ENCODE results near the gene CNTD1. TPM values are rescaled to one million over a fixed set of nuclear protein-coding genes. Genes with fewer than 3 reads are reported as not detected.

Gene CNTD1
- total and polyA plus RNA-seq, 2 donors = 0.09 to 0.32 TPM

DNA sequence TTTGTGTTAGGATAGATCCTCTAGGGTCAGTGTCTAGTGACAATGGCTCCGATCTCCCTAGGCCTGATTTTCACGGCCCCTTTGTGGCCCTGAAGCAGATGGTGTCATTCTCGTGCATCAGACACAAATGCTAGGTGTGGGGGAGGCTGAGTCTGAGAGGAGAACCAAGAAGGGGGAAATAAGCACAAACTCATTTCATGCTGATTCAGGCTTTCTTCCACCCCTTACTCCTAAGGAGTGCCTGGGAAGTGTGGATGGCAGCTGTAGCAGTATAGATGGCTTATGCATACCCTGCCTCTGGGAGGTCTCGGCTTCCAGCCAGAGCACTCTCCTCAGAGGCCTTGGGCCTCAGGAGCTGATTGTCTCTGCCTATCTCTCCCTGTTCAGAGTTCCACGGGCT is 20.1 kb upstream of the CNTD1 start:
- H3K4me3 ChIP-seq (ENCODE audit: low read length in 2 of 2) = no peak overlapping the region
- DNase-seq (ENCODE audit: low read depth in 6 of 9, low spot score in 9 of 9) = no peak
- WGBS = 98% methylated on average over 5 of the region's 5 CpGs
- H3K9me3 ChIP-seq (ENCODE audit: control insufficient read depth in 2 of 2, insufficient read depth in 1 of 2, low read length in 1 of 2) = peaks cover 0 to 6% of the 10 kb centered on the region in 2 donors
- H3K36me3 ChIP-seq (ENCODE audit: control insufficient read depth in 2 of 2, insufficient read depth in 2 of 2, low read length in 1 of 2) = peaks cover 25 to 41% of the 10 kb centered on the region in 2 donors
- H3K4me1 ChIP-seq (ENCODE audit: control insufficient read depth in 2 of 2, insufficient read depth in 2 of 2, low read length in 2 of 2) = peaks cover 9 to 16% of the 10 kb centered on the region in 2 donors
- H3K27ac ChIP-seq (ENCODE audit: low read depth in 1 of 2, low read length in 1 of 2) = no peak overlapping the region
- H3K27me3 ChIP-seq (ENCODE audit: control insufficient read depth in 2 of 2, insufficient read depth in 1 of 2, low read length in 1 of 2) = peaks cover 33 to 44% of the 10 kb centered on the region in 2 donors

GRCh38 chr17:42779304-42779935 is 19.2 kb upstream of the CNTD1 start:
- Histone ChIP-seq H3K9me3 (ENCODE audit: control insufficient read depth in 2 of 2, insufficient read depth in 1 of 2, low read length in 1 of 2) (peaks cover 0 to 15% of the 10 kb centered on the region in 2 donors), H3K27me3 (ENCODE audit: control insufficient read depth in 2 of 2, insufficient read depth in 1 of 2, low read length in 1 of 2) (peaks cover 41 to 52% of the 10 kb centered on the region in 2 donors), H3K27ac (ENCODE audit: low read depth in 1 of 2, low read length in 1 of 2) (no peak overlapping the region), H3K4me1 (ENCODE audit: control insufficient read depth in 2 of 2, insufficient read depth in 2 of 2, low read length in 2 of 2) (peaks cover 1 to 8% of the 10 kb centered on the region in 2 donors), H3K4me3 (ENCODE audit: low read length in 2 of 2) (no peak overlapping the region), H3K36me3 (ENCODE audit: control insufficient read depth in 2 of 2, insufficient read depth in 2 of 2, low read length in 1 of 2) (peaks cover 25 to 41% of the 10 kb centered on the region in 2 donors)
- 91% methylated on average over 3 of the region's 3 CpGs for WGBS
- DNase-seq (ENCODE audit: low read depth in 6 of 9, low spot score in 9 of 9) = no peak

- Histone ChIP-seq H3K36me3 (ENCODE audit: control insufficient read depth in 2 of 2, insufficient read depth in 2 of 2, low read length in 1 of 2) (peaks cover 25 to 38% of the 10 kb centered on the region in 2 donors), H3K9me3 (ENCODE audit: control insufficient read depth in 2 of 2, insufficient read depth in 1 of 2, low read length in 1 of 2) (peaks cover 0 to 19% of the 10 kb centered on the region in 2 donors), H3K4me3 (ENCODE audit: low read length in 2 of 2) (peak within 1 kb of the TSS in 1 of 2 donors; percentile 24), H3K4me1 (ENCODE audit: control insufficient read depth in 2 of 2, insufficient read depth in 2 of 2, low read length in 2 of 2) (peaks cover 0 to 8% of the 10 kb centered on the region in 2 donors), H3K27me3 (ENCODE audit: control insufficient read depth in 2 of 2, insufficient read depth in 1 of 2, low read length in 1 of 2) (peaks cover 48 to 60% of the 10 kb centered on the region in 2 donors), H3K27ac (ENCODE audit: low read depth in 1 of 2, low read length in 1 of 2) (no peak within 1 kb of the TSS)
- no peak for DNase-seq (ENCODE audit: low read depth in 6 of 9, low spot score in 9 of 9)
- WGBS = 23% methylated on average over 65 of the region's 65 CpGs
These were observed 18.5 kb upstream of the CNTD1 start, which contains the start of gene WNK4 for GRCh38 chr17:42779936-42780850. Gene WNK4, plus strand, starts transcription at chr17:42780610. Its CDS starts 89 bp downstream, at chr17:42780699.

- peak overlapping the region in 1 of 2 donors; percentile 24 for H3K4me3 ChIP-seq (ENCODE audit: low read length in 2 of 2)
- no peak for DNase-seq (ENCODE audit: low read depth in 6 of 9, low spot score in 9 of 9)
- H3K27me3 ChIP-seq (ENCODE audit: control insufficient read depth in 2 of 2, insufficient read depth in 1 of 2, low read length in 1 of 2) = peaks cover 56 to 68% of the 10 kb centered on the region in 2 donors
These were observed 17.6 kb upstream of the CNTD1 start for GRCh38 chr17:42780851-42781638.

GRCh38 chr17:42781639-42782165 is 17.0 kb upstream of the CNTD1 start:
- H3K9me3 ChIP-seq (ENCODE audit: control insufficient read depth in 2 of 2, insufficient read depth in 1 of 2, low read length in 1 of 2) = peaks cover 0 to 22% of the 10 kb centered on the region in 2 donors
- H3K36me3 ChIP-seq (ENCODE audit: control insufficient read depth in 2 of 2, insufficient read depth in 2 of 2, low read length in 1 of 2) = peaks cover 21 to 25% of the 10 kb centered on the region in 2 donors
- H3K27ac ChIP-seq (ENCODE audit: low read depth in 1 of 2, low read length in 1 of 2) = no peak overlapping the region
- H3K4me3 ChIP-seq (ENCODE audit: low read length in 2 of 2) = no peak overlapping the region
- no peak for DNase-seq (ENCODE audit: low read depth in 6 of 9, low spot score in 9 of 9)
- H3K4me1 ChIP-seq (ENCODE audit: control insufficient read depth in 2 of 2, insufficient read depth in 2 of 2, low read length in 2 of 2) = peaks cover 0 to 8% of the 10 kb centered on the region in 2 donors
- H3K27me3 ChIP-seq (ENCODE audit: control insufficient read depth in 2 of 2, insufficient read depth in 1 of 2, low read length in 1 of 2) = peaks cover 63 to 75% of the 10 kb centered on the region in 2 donors
- 49% methylated on average over 10 of the region's 10 CpGs for WGBS

More at GRCh38 chr17:42780851-42781638, 17.6 kb upstream of the CNTD1 start:
- 10% methylated on average over 39 of the region's 39 CpGs for WGBS
- peaks cover 21 to 29% of the 10 kb centered on the region in 2 donors for H3K36me3 ChIP-seq (ENCODE audit: control insufficient read depth in 2 of 2, insufficient read depth in 2 of 2, low read length in 1 of 2)
- no peak overlapping the region for H3K27ac ChIP-seq (ENCODE audit: low read depth in 1 of 2, low read length in 1 of 2)
- H3K9me3 ChIP-seq (ENCODE audit: control insufficient read depth in 2 of 2, insufficient read depth in 1 of 2, low read length in 1 of 2) = peaks cover 0 to 22% of the 10 kb centered on the region in 2 donors
- H3K4me1 ChIP-seq (ENCODE audit: control insufficient read depth in 2 of 2, insufficient read depth in 2 of 2, low read length in 2 of 2) = peaks cover 0 to 8% of the 10 kb centered on the region in 2 donors

GRCh38 chr17:42782166-42783061 is 16.2 kb upstream of the CNTD1 start:
- Histone ChIP-seq H3K4me1 (ENCODE audit: control insufficient read depth in 2 of 2, insufficient read depth in 2 of 2, low read length in 2 of 2) (peaks cover 0 to 8% of the 10 kb centered on the region in 2 donors), H3K36me3 (ENCODE audit: control insufficient read depth in 2 of 2, insufficient read depth in 2 of 2, low read length in 1 of 2) (peaks cover 20 to 21% of the 10 kb centered on the region in 2 donors), H3K27me3 (ENCODE audit: control insufficient read depth in 2 of 2, insufficient read depth in 1 of 2, low read length in 1 of 2) (peaks cover 64 to 82% of the 10 kb centered on the region in 2 donors), H3K27ac (ENCODE audit: low read depth in 1 of 2, low read length in 1 of 2) (no peak overlapping the region), H3K4me3 (ENCODE audit: low read length in 2 of 2) (no peak overlapping the region), H3K9me3 (ENCODE audit: control insufficient read depth in 2 of 2, insufficient read depth in 1 of 2, low read length in 1 of 2) (peaks cover 0 to 22% of the 10 kb centered on the region in 2 donors)
- DNase-seq (ENCODE audit: low read depth in 6 of 9, low spot score in 9 of 9) = no peak
- WGBS = 24% methylated on average over 29 of the region's 29 CpGs

DNA sequence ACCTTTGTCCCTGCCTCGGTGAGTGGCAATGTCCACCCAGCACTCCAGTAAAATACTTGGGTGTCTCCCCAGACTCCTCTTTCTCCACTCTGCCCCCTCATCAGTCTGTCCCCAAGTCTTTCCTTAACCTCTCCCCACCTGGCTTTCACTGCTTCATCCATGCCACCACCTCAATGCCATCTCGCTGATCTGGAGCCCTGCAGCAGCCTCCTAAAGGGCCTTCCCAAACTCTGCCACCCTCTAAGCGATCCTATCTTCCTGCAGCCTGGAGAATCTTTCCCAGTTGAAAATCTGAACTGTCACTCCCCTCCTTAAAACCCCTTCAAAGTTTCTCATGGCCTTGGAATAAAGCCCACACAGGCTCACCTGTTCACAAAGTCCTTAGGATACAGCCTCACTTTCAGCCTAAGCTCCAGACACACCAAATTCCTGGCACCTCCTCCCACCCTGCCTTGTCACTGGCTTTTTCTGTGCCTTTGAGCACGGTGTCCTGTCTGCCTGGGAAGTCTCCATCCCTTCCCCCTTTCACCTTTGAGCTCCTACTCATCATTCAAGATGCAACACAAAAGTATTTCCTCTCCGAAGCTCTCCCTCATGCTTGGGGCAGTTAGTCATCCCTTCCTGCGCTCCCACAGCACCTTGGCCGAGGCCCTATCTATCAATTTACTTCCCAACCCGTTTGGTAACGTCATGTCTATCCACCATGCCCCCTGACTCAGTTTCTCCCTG is 15.4 kb upstream of the CNTD1 start:
- WGBS = 29% methylated on average over 9 of the region's 9 CpGs
- H3K4me3 ChIP-seq (ENCODE audit: low read length in 2 of 2) = no peak overlapping the region
- H3K36me3 ChIP-seq (ENCODE audit: control insufficient read depth in 2 of 2, insufficient read depth in 2 of 2, low read length in 1 of 2) = peaks cover 12 to 14% of the 10 kb centered on the region in 2 donors
- H3K9me3 ChIP-seq (ENCODE audit: control insufficient read depth in 2 of 2, insufficient read depth in 1 of 2, low read length in 1 of 2) = peaks cover 0 to 22% of the 10 kb centered on the region in 2 donors
- no peak overlapping the region for H3K27ac ChIP-seq (ENCODE audit: low read depth in 1 of 2, low read length in 1 of 2)
- no peak for DNase-seq (ENCODE audit: low read depth in 6 of 9, low spot score in 9 of 9)
- H3K4me1 ChIP-seq (ENCODE audit: control insufficient read depth in 2 of 2, insufficient read depth in 2 of 2, low read length in 2 of 2) = peaks cover 0 to 8% of the 10 kb centered on the region in 2 donors
- peaks cover 64 to 90% of the 10 kb centered on the region in 2 donors for H3K27me3 ChIP-seq (ENCODE audit: control insufficient read depth in 2 of 2, insufficient read depth in 1 of 2, low read length in 1 of 2)
